GM21717 (cell line): ENCODE data around the gene SMAD6.

Experiments used
- ATAC-seq: cut with Tn5 transposase; IDR thresholded peaks from one replicate; pipeline ENCODE4 v1.9.1; 2021; ENCODE audit warnings: mild to moderate bottlenecking, moderate library complexity; ENCODE audit not compliant: unreplicated experiment

Gene SMAD6

DNA sequence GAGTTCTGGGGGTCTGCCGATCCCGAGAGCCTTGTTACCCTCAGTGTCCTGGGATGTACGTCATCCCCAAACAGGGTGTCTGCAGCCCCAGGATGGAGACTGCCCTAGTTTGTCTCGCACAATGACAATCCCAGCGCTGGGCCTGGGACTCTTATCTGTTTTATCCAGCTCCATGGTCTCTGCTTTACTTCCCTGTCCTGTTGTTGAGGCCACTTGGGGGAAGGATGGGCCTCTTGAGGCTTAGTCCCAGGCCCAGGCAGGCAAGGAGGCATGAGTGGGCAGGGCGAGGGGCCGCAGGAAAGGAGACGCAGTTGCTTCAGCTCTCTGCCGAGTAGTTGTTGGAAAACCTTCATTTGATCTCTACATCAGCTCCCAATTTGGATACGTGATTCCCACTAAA, 17.4 kb downstream of the SMAD6 start:
- no peak for ATAC-seq

DNA sequence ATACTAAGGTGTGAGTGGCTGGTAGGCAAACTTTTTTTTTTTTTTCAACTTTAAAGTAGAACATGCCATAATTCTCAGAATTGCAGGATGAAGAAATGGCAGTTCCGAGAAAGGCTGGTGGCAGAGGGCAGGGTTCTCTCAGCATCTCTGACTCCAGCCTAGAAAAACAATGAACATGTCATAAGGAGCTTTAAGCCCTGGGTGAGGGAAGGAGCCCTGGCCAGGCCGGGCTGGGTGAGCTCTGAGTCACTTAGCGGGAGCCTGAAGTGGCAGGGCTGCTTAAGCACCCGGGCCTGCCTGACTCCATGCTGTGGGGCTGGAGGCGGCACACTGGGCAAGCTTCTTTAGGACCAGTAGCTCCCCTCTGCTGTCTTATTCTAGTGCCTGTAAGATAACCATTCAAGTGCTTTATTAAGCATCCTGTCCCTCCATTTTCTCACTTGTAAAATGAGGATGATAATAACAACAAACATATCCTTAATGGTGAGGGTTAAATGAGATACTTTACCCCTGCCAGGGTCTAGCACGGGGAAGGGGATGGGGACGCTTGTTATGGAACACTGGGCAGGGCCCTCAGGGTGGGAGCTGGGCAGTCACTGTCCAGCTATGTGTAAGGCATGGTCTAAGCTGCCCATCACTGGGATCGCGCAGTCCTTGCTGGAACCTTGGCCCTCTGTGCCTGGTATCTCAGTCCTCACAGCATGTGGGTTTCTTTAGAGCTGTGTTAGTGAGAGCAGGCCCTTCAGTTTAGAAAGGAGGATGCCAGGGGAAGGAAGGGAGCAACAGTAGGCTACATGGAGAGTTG, 18.4 kb downstream of the SMAD6 start:
- ATAC-seq, result no peak

DNA sequence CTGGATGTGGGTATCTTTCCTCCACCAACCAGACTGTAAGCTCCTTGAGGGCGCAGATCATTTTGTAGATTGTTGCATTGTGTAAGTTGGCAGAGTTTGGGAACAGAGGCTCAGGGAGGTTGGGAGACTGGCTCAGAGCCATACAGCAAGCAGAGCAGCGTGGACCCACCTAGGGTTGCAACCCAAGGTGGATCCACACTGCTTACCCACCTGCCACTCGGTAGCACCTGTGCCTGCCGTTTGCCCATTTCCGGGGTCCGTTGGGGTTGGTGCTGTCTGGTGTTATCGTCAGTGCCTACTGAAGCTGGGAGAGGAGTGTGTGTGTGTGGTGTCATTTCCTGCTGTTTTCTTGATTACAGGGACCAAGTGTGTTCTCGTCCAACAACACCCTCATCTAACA, 19.0 kb downstream of the SMAD6 start:
- ATAC-seq, result no peak

DNA sequence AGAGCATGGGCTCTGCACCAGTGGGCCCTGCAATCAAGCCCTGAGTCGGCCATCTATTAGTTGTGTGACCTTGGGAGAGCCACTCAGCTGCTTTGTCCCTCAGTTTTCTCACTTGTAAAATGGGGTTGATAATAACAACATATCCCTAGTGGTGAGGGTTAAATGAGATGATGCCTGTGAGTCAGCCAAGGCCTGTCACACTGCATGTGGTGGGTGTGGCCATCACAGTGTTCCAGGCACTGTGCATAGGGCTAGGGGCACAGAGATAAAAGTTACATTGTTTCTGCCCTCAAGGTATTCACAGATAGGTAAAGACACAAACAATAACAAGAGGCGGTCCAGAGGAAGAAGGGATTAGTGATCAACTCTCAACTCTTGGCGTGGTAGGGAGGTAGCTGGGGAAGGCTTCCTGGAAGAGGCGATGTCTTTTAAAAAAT, 19.5 kb downstream of the SMAD6 start:
- no peak for ATAC-seq

DNA sequence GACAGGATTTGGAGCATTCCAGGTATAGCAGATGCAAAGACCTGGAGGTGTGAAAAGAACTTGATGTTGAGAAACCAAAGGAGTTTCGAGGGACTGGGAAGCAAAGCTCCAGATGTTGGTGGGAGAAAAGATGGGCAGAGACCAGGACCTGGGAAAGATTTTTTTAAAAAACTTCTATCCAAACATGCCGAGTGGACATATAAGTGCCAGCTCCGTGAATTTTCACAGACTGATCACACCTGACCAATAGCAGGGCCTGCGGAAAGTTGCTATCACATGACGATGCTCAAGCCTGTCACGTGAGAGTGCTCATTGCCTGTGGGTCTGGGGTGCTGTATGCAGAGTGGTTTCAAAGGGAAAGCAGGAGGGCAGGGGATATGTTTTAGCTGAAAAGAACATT, 19.9 kb downstream of the SMAD6 start:
- no peak for ATAC-seq

DNA sequence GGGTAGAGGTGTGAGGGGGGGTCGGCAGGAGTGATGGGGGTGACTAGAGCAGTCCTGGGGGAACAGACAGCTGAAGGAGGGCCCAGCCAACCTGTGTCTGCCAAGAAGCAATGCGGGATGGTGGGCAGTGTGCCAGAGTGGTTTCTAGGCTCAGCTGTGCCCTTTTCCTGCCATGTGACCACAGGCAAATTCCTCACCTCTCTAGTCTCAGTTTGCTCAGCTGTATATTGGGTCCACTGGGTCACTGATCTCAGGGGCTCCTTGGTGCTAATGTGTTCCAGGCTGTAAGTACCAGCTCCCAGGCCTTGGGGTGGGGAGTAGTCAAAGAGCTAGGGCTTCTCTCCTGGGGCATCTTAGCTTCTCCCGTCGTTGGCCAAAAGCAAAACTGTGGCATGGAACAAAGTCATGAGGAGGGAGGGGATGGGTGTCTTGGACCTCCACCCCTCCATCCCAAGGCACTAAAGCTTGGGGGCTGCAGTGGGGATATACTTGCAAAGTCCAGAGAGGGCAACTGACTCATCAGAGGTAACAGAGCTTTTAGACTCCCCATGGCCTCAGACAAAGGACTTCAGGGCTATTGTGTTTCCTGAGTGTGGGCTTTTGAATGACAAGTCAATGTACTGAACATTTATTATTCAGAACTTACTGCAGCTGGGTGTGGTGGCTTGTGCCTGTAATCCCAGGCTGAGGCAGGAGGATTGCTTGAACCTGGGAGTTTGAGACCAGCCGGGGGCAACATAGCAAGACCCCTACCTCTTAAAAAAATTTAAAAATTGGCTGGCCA, 20.9 kb downstream of the SMAD6 start:
- no peak for ATAC-seq

DNA sequence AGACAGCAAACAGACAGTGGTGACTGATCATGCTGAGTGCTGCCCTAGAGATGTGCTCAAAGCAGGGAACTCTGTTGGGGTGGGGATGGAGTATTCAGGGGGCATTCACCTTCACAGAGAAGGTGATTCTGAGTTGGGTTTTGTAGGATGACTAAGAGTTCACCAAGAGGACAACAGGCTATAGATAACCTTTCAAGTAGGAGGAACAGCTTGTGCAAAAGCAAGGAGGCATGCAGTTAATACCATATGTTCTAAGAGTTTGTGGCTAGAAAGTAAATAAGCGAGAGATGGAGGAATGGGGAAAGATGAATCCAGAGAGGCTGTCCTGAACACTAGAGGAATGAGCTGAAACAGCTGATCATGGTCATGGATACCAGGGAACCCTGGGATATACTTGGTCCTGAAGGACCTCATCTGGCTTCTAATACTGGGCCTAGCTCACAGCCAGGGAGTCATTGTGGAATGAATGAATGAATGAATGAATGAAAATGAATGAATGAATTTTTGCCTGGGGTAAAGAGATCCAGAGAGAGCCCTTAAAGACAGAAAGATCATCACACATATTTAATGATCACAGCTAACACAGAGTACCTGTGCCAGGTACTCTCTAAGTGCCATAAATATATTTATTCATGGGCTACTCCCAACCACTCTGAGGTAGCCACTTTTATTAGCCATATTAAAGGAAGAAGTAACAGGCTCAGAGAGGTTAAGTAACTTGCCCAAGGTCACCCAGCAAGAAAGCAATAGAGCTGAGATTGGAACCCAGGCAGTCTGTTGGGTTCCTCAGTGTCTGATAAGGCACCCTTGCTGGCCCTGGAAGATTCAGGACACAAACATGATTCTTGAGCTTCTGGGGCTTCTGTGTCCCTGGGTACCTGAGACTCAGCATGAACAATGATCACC, 22.0 kb downstream of the SMAD6 start:
- no peak for ATAC-seq

DNA sequence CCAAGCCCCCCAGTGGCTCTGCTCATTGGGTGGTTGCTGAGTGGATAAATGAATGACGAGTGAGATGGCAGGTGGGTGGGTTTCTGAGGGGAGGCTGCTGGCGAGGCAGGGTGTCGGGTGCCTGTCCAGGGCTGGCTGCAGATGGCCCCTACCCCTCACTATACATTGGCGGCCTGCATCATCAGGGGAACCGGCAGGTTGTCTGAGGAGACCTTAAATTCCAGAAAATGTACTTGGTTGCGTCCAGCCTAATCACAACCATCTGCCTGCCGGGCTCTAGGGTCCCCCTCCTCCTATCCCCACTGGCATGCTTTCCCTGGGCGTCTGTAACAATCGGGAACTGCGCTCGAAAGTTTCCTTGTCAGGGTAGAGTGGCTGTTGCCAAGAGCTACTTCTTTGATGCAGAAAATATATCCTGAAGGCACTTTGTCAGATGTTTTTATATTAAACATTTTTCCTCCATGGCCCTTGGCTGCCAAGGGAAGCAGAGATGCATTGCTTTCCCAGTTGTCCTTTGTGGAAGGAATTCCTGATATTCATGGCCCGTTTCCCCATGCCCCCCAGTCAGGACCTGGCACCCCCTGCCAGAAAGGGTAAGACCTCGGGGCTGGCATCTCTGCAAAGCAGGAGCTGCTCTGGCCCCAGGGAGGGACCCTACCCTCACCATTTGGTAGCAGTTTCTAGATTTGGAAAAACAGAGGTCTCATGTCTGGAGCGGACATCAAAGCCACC, 22.9 kb downstream of the SMAD6 start:
- ATAC-seq, result no peak

DNA sequence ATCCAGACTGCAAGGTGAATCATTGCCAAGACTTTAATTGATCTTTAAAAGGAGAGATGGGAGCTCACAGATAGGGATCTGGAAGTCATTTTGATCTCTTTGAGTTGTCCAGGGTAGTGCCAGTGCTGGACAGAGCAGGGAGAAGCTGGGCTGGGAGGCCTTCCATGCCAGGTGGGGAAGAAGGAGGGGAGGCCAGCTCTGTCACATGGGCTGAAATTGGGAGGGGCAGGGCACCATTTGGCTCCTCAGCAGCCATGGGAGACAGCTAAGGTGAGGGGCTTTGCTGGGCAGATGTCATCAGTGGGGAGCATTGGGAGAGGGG, 23.4 kb downstream of the SMAD6 start:
- no peak for ATAC-seq

DNA sequence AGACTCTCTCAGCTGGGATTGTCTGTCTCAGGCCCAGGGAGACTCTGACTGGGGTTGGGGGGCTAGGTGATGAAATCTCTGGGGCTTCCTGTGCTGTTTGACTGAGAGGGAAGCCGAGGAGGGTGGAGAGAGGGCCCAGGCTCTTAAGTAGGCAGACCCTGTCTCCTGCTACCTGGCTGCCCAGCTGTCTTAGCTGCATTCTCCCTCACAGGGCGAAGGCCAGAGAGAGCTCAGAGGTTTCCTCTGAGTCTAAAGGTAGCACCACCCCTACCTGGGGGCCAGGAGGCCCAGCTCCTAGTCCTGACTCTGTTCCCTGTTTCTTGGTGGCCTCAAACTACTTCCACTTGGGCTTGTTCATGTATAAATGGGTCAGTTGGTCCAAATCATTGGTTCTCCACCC, 24.4 kb downstream of the SMAD6 start:
- no peak for ATAC-seq

DNA sequence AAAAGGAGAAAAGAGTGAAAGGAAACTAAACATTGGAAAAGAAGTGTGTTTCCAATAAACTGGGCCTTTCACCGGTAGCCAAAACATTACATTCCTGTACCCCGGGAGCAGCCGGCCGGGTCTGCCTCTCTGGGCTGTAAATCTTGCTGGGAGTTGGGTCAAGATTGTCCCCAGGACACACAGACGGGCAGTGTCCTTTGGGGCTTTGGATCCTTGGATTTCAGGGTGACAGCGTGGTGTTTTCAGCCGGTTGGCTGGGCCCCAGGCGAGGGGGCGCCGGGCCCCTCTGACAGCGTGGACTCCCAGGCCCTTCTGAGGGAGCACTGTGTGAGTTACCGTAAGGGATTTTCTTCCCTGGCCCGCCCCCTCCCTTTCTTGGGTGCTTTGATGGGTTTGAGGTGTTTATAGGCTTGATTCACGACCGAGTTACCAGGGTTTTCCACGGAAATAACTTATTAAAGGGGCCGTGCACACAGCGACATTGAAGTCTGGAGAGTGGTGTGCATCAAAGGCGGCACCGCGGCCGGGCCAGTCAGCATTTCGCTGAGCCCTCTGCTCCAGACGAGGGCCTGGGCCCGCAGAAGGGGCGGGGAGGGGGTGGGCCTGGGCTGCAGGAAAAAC, 27.4 kb downstream of the SMAD6 start:
- no peak for ATAC-seq

DNA sequence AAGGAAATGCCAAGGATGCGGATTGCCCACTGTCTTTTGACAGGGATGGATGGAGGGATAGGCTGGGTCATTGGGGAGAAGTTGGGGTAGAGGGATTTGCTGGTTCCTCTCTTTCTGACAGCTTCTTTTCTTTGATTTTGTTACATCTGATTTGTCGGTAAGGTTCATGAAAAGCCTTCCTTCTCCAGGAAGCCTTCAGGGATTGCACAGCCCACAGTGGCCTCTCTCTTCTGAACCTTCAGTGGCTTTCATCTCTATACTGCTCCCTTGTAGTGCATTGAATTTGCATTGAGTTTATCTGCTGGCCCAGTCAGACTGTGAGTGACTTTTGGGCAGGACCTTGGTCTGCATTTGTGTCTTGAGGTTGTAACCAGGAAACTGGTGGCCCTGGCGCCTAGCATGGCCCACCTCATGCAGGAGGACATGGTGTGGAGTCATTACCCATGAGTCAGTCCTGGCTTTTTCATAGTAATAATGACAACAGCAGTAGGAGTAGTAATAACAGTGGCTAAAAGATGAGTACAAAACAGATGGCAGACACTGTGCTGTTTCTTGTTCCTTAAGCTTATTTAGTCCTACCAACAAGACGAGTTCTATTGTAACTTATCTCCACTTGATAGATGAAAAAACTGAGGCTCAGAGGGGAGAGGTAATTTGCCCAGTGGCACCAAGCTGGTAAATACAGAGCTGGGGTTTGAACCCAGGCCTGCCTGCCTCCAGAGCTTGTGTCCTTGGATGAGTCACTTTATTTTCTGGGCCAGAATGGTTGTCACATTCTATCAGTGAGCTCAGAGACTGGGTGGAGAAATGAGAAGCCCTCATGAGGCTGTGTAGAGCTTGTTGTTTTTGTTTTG, 28.4 kb downstream of the SMAD6 start:
- no peak for ATAC-seq

DNA sequence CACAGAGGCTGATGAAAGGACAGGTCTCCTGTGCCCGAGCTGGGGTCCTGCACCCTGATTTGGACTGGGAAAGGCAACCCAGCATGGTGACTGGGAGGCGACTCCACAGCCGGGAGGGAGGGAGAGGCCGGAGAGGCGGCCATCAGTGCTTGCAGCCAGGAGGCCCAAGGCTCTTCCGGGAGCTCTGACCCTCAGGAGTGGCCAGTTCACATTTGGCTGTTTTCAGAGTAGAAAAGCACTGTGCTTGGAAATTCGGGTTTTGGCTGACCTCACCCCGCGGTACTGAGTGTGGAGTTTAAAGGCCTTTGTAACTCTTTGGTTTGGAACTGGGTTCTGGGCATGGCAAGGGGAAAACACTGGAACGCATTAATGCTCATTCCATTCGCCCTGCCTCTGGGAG, 31.9 kb downstream of the SMAD6 start:
- no peak for ATAC-seq

DNA sequence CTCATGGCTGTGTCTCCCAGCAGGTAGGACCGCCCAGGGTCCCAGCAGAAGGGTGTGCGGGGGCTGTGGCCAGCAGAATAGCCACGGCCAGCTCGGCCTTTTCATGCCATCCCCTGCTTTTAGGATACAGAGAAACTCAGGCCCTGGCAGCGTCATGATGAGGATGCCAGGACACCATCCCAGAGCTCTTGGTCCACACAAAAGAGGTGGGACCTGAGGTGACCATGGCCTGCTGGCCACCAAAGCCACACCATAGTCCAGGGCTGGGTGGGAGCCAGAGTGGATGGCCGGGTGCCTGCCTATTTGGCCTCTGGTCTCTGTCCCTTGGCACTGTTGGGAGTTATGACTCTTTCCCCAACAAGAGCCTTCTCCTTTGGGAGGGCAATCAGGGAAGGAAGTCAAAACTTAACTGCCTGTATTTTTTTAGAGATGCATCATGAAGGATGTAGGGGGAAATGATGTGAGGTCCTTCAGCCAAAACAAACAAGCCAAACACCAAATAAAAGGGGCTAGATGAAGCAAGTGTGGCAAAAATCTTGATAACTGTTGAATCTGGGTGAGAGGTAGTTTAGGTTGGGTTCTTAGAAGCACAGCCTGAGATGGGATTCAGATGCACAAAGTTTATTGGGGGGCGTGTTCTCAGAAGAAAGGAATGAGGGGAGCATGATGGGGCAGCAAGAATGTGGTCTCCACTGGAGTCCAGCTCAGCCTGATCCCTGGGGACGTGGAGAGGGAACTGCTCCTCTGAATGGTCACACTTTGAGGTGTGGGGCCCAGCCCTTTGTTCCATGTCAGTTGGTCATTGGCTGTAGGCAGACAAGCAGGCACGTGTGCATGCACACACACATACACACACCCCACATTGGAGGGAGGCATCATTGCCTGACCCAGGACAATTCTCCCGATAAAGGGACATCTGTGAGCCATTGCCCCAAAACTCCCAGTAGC, 33.2 kb downstream of the SMAD6 start:
- no peak for ATAC-seq

DNA sequence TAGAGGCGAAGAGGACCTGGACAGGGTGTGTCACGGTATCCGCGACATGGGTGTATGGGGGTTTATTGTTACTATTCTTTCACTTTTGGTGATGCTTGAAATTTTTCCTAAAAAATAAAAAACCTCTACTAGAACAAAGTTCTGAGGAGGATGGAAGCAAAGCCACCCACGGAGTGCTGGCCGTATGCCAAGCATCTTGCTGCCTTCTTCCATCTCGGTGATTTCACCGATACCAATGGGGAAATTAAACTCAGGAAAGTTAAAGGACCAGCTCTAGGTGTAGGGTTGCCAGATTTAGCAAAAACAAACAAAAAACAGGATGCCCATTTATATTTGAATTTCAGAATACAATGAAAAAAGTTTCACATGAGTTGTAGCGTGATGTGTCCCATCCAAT, 33.9 kb downstream of the SMAD6 start:
- ATAC-seq, result no peak

DNA sequence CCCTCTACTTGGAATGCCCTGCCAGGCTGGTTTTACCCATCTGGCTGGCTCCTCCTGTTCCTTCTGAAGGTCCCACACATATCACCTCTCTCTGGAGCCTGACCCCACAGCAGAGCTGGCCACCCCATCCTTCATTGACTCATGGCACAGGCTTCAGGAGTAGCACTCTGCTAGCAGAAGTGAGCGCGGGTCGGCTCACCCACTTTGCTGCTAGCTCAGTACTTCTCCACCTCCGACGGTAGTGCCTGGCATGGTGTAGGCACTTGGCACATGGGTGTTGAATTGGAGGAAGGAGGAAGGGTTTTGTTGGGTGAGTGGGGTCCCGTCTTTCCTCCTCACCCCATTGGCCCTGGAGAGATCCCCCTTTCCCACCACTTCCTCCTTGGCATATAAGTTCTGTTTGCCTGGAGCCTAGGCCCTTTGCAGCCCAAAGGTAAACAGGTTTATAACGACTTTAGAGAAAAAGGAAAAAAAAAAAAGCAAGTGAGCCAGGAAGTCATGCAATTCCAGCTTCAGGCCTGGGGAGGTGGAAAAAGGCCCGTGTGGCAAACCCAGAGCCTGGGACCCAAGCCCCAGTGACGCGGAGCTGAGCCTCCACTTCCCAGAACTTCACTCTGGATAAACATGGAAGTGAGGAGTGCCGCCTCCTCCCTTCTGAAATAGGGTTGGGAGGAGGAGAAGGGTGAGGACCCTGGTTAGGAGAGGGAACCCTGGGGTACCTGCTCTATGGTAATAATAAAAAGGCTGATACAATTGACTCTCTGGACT, 35.4 kb downstream of the SMAD6 start:
- ATAC-seq, result no peak

DNA sequence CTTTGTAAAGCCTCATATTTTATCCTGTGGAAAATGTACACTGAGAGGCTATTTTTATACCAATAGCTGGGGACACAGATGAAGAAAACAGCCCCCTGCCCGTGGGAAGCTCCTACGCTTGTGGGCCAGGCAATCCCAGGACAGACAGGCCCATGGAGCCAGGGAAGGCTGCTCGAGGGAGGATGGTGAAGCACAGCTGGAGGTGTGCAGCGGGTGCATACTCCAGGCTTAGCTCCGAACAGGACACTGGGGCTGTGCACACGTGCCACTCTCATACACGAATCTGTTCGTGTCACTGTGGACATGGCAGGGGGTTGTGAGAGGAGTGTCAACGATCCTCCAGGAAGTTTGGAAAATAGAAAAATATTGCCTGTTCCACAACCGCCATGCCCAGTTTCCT, 36.1 kb downstream of the SMAD6 start:
- no peak for ATAC-seq

DNA sequence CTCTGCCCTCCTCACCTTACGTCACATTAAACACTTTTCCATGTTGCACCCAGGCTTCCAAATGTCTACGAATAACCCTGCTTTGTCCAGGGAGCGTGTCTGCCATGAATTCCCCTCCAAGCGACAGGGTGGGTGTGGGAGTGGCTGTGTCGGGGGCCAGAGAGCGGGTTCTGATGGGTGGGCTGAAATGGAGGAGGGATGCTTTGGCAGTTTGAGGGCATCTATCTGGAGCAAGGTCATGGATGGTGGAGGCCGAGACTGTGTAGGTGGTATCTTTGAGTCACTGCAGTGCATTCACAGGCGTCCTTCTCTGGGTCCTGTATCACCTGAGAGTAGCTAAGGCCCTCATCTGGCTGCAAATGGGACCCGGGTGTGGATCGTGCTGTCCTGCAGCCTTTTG, 36.6 kb downstream of the SMAD6 start:
- ATAC-seq, result no peak
